ENCODE data around the gene SYNGR3.

Gene SYNGR3

GRCh38 chr16:1989209-1990100 is at the start of gene SYNGR3:
TSS of gene SYNGR3 (plus strand) at chr16:1989970. CDS start at chr16:1990103, 133 bp downstream.
- in situ Hi-C loops (cut with HindIII; ENCODE audit: low sequenced_read_pairs), result no loop called here

GRCh38 chr16:1940273-1941161 is 49.3 kb upstream of the SYNGR3 start:
- in situ Hi-C loops (cut with HindIII; ENCODE audit: low sequenced_read_pairs), result no loop called here

GRCh38 chr16:1941162-1942046 is 48.4 kb upstream of the SYNGR3 start:
- in situ Hi-C loops (cut with HindIII; ENCODE audit: low sequenced_read_pairs), result no loop called here

- in situ Hi-C loops (cut with HindIII; ENCODE audit: low sequenced_read_pairs), result no loop called here
These were observed 47.5 kb upstream of the SYNGR3 start for GRCh38 chr16:1942047-1942809.

- in situ Hi-C loops (cut with HindIII; ENCODE audit: low sequenced_read_pairs), result no loop called here
These were observed 46.7 kb upstream of the SYNGR3 start, which contains the start of gene MSRB1 for GRCh38 chr16:1942810-1943726. TSS of gene MSRB1 (minus strand) at chr16:1943199. CDS start at chr16:1943156, 43 bp downstream.

GRCh38 chr16:1944612-1945199 is 45.1 kb upstream of the SYNGR3 start:
- in situ Hi-C loops (cut with HindIII; ENCODE audit: low sequenced_read_pairs), result no loop called here

- in situ Hi-C loops (cut with HindIII; ENCODE audit: low sequenced_read_pairs), result no loop called here
These were observed 44.0 kb upstream of the SYNGR3 start for GRCh38 chr16:1945559-1946391.

- in situ Hi-C loops (cut with HindIII; ENCODE audit: low sequenced_read_pairs), result no loop called here
These were observed 43.0 kb upstream of the SYNGR3 start for GRCh38 chr16:1946495-1947368.

GRCh38 chr16:1947369-1947670 is 42.5 kb upstream of the SYNGR3 start:
- in situ Hi-C loops (cut with HindIII; ENCODE audit: low sequenced_read_pairs), result no loop called here

- in situ Hi-C loops (cut with HindIII; ENCODE audit: low sequenced_read_pairs), result no loop called here
These were observed 40.3 kb upstream of the SYNGR3 start for GRCh38 chr16:1949507-1949906.

GRCh38 chr16:1950047-1950446 is 39.7 kb upstream of the SYNGR3 start:
- in situ Hi-C loops (cut with HindIII; ENCODE audit: low sequenced_read_pairs), result loop anchor here (10.0 kb wide), 1 partner anchor 215 kb away; no protein-coding TSS in a partner anchor

GRCh38 chr16:1950559-1950958 is 39.2 kb upstream of the SYNGR3 start:
- in situ Hi-C loops (cut with HindIII; ENCODE audit: low sequenced_read_pairs), result loop anchor here (10.0 kb wide), 1 partner anchor 214 kb away; no protein-coding TSS in a partner anchor

GRCh38 chr16:1953734-1954133 is 36.0 kb upstream of the SYNGR3 start:
- in situ Hi-C loops (cut with HindIII; ENCODE audit: low sequenced_read_pairs), result loop anchor here (10.0 kb wide), 1 partner anchor 211 kb away; no protein-coding TSS in a partner anchor

GRCh38 chr16:1957434-1958142 is 32.2 kb upstream of the SYNGR3 start:
- in situ Hi-C loops (cut with HindIII; ENCODE audit: low sequenced_read_pairs), result loop anchor here (10.0 kb wide), 1 partner anchor 207 kb away; no protein-coding TSS in a partner anchor

GRCh38 chr16:1958143-1958491 is 31.7 kb upstream of the SYNGR3 start:
- in situ Hi-C loops (cut with HindIII; ENCODE audit: low sequenced_read_pairs), result loop anchor here (10.0 kb wide), 1 partner anchor 207 kb away; no protein-coding TSS in a partner anchor
